Coronary artery (tissue), 2 donors: ENCODE results near the gene PPARD.
A peak's percentile ranks its signal among the peaks of the same experiment; 100 is the strongest.

ENCODE experiments used
- DNase-seq: peaks from one replicate; pipeline ENCODE4 v3.0.0-alpha.2; 2017; ENCODE audit warnings: low spot score
- H3K27ac ChIP-seq, 2 donors: fragments of 200-600 bp; sonication (generic); one replicate each; pipeline ENCODE4 v1.5.1; 2016 to 2019
- H3K4me3 ChIP-seq: fragments of 200-600 bp; sonication (generic); 2 replicates; pipeline ENCODE4 v1.5.1; 2016; ENCODE audit warnings: mild to moderate bottlenecking, moderate library complexity
- TF ChIP-seq, protein P1 (sequence below): fragments of 200-600 bp; sonication (generic); IDR thresholded peaks from one replicate; pipeline ENCODE4 v1.5.1; 2019; ENCODE audit warnings: antibody characterized with exemption

PPARD gene

DNA sequence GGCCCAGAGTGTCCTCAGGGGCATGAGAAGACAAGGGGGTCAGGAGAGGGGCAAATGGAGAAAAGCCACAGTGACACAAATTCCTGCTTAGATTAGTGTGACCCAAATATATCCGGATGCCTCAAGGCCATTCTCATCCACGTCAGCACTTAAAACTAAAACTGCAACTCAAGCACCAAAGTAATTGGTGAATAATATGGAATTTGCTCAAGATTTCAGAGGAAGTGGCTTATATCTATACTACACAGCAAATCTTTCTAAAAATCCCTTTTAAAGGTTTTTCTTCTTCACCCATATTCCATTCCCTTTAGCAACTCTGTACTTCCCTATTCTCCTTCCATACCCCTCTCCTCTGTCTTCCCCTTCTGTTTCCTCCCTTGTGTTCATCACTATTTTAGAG is 29.6 kb upstream of the PPARD start:
- Histone ChIP-seq H3K4me3 (no peak overlapping the region), H3K27ac (peak overlapping the region in 1 of 2 donors; percentile 41)
- TF ChIP-seq, protein P1, sequence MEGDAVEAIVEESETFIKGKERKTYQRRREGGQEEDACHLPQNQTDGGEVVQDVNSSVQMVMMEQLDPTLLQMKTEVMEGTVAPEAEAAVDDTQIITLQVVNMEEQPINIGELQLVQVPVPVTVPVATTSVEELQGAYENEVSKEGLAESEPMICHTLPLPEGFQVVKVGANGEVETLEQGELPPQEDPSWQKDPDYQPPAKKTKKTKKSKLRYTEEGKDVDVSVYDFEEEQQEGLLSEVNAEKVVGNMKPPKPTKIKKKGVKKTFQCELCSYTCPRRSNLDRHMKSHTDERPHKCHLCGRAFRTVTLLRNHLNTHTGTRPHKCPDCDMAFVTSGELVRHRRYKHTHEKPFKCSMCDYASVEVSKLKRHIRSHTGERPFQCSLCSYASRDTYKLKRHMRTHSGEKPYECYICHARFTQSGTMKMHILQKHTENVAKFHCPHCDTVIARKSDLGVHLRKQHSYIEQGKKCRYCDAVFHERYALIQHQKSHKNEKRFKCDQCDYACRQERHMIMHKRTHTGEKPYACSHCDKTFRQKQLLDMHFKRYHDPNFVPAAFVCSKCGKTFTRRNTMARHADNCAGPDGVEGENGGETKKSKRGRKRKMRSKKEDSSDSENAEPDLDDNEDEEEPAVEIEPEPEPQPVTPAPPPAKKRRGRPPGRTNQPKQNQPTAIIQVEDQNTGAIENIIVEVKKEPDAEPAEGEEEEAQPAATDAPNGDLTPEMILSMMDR = no peak
- DNase-seq = no peak

DNA sequence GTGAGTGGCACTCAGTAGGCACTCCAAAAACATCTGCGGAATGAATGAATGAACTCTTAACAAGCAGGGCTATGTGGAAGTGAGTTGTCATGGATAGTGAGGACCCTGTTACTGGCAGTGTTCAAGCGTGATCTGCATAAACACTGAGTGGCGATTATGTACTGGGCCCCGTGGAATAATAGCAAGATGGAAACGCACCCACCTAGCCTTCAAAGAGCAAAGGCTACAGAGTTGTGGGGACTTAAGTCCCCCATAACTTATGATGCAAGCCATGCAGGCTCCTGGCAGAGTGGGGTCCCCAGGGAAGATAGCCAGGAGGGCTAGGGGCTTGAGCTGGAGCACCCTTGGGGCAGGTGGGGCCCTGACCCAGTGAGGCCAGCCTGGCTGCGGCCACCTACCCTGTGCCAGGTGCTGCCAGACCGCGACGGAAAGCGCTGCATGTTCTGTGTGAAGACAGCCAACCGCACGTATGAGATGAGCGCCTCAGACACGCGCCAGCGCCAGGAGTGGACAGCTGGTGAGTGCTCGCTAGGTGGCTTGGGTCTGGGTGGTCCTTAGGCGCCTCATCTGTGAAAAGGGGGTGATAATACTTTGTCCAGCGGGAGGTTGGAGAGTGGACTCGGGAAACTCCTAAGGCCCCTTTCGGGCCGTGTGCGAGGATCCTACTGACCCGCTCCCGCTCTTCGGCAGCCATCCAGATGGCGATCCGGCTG is 24.7 kb upstream of the PPARD start:
- TF ChIP-seq, protein P1 = no peak
- no peak for DNase-seq
- Histone ChIP-seq H3K27ac (no peak overlapping the region), H3K4me3 (peak overlapping the region; percentile 73)

DNA sequence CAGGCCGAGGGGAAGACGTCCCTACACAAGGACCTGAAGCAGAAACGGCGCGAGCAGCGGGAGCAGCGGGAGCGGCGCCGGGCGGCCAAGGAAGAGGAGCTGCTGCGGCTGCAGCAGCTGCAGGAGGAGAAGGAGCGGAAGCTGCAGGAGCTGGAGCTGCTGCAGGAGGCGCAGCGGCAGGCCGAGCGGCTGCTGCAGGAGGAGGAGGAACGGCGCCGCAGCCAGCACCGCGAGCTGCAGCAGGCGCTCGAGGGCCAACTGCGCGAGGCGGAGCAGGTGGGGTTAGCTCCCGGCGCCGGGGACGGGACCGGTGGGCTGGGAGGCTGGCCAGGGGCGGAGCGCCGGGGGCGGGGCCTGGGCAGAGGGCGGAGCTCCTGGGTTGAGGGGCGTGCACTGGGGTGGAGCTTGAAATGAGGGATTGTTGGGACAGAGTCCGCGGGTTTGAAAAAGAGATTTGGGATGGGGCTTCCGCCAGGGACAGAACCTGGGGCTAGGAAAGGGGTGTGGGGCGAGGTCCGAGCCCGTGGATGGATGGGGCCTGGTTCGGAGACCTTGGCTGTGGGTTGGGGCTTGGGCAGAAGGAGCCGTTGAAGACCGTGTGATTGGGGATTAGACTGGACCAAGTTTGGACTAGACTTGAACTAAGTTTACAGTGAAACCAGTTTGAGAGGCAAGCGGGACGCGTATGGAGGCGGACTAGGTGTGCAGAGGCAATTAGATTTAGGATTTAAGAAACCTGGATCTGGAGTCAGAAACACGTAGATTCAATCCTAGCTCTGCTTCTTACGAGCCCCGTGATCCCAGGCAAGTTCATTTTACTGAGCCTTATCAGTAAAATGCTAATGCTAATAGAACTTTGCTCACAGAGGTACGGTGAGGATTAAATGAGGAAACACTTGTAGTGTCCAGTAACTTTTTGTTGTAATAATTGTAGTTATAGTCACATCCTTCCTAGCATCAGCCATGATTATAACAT is 23.9 kb upstream of the PPARD start:
- TF ChIP-seq, protein P1 = no peak
- peak overlapping the region in 1 of 2 donors; percentile 56 for H3K27ac ChIP-seq
- peak overlapping the region; percentile 73 for H3K4me3 ChIP-seq
- DNase-seq = peak; percentile 85

DNA sequence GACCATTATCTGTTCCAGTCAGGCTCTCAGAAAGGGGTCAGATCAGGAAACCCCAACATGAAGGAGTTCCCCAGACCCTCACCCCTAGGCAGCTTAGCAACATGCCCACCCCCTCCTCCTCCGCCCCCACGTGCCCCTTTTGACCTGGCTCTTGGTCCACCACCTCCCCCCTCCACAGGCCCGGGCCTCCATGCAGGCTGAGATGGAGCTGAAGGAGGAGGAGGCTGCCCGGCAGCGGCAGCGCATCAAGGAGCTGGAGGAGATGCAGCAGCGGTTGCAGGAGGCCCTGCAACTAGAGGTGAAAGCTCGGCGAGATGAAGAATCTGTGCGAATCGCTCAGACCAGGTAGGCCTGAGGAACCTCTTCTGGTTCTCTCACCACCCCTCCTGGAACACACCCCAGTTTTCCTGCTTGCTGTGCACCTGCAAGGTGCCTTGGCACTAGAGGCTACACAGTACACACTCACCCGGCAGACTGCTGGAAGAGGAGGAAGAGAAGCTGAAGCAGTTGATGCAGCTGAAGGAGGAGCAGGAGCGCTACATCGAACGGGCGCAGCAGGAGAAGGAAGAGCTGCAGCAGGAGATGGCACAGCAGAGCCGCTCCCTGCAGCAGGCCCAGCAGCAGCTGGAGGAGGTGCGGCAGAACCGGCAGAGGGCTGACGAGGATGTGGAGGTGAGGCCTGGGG is 22.9 kb upstream of the PPARD start:
- no peak for DNase-seq
- H3K27ac ChIP-seq = no peak overlapping the region
- TF ChIP-seq, protein P1 = no peak
- H3K4me3 ChIP-seq = no peak overlapping the region

DNA sequence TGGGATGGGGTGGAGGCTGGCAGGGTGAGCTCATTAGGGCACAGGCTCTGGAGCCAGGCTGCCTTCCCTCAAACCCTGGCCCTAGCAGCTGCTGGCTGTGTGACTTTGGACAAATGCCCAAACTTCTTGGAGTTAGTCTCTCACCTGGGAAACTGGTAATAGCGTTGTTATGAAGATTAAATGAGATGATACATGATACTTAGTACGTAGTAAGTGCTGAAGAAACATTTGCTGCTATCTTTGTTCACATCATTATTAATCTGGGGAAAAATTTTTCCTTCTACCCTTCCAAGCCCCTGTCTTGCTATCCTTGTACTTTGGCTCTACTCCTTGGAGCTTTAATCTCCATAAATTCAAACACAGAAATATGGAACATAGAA is 22.3 kb upstream of the PPARD start:
- DNase-seq = no peak
- no peak overlapping the region for H3K4me3 ChIP-seq
- TF ChIP-seq, protein P1 = no peak

DNA sequence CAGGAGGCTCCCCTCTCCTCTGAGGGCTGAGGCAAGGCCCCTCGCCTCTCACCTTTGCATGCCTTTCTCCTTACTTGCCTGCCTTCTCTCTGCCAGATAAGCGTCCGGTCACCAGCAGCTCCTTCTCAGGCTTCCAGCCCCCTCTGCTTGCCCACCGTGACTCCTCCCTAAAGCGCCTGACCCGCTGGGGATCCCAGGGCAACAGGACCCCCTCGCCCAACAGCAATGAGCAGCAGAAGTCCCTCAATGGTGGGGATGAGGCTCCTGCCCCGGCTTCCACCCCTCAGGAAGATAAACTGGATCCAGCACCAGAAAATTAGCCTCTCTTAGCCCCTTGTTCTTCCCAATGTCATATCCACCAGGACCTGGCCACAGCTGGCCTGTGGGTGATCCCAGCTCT is 21.3 kb upstream of the PPARD start:
- TF ChIP-seq, protein P1 = no peak
- no peak overlapping the region for H3K27ac ChIP-seq
- no peak for DNase-seq
- H3K4me3 ChIP-seq = no peak overlapping the region

More for the DNA sequence above, 22.3 kb upstream of the PPARD start:
- H3K27ac ChIP-seq = no peak overlapping the region
